ENCODE data around the gene GTPBP8.

The GTPBP8 gene

GRCh38 chr3:112972158-112972557, 18.6 kb upstream of the GTPBP8 start:
- H3K4me3 ChIP-seq (ENCODE audit: low read depth in 1 of 5, low read length in 5 of 5), result no peak overlapping the region
- no peaks in the 10 kb centered on the region for H3K36me3 ChIP-seq (ENCODE audit: control insufficient read depth in 5 of 5, insufficient read depth in 5 of 5, low read length in 5 of 5)
- H3K4me1 ChIP-seq (ENCODE audit: control insufficient read depth in 5 of 5, insufficient read depth in 5 of 5, low read length in 5 of 5), result peaks cover 0 to 13% (median 7%) of the 10 kb centered on the region in 5 donors
- H3K9ac ChIP-seq (ENCODE audit: low read length in 5 of 5), result no peak overlapping the region
- H3K27ac ChIP-seq (ENCODE audit: low read depth, low read length), result no peak overlapping the region
- no peaks in the 10 kb centered on the region for H3K9me3 ChIP-seq (ENCODE audit: control insufficient read depth in 5 of 5, low read length in 5 of 5)
- no peaks in the 10 kb centered on the region for H3K27me3 ChIP-seq (ENCODE audit: control insufficient read depth in 5 of 5, insufficient read depth in 4 of 5, low read length in 5 of 5)

GRCh38 chr3:112973325-112974177, 17.2 kb upstream of the GTPBP8 start:
- H3K27me3 ChIP-seq (ENCODE audit: control insufficient read depth in 5 of 5, insufficient read depth in 4 of 5, low read length in 5 of 5), result no peaks in the 10 kb centered on the region
- H3K27ac ChIP-seq (ENCODE audit: low read depth, low read length), result no peak overlapping the region
- H3K4me3 ChIP-seq (ENCODE audit: low read depth in 1 of 5, low read length in 5 of 5), result peak overlapping the region; percentile 47 to 67 (median 47)
- H3K36me3 ChIP-seq (ENCODE audit: control insufficient read depth in 5 of 5, insufficient read depth in 5 of 5, low read length in 5 of 5), result no peaks in the 10 kb centered on the region
- no peaks in the 10 kb centered on the region for H3K9me3 ChIP-seq (ENCODE audit: control insufficient read depth in 5 of 5, low read length in 5 of 5)
- H3K4me1 ChIP-seq (ENCODE audit: control insufficient read depth in 5 of 5, insufficient read depth in 5 of 5, low read length in 5 of 5), result peaks cover 0 to 7% (median 6%) of the 10 kb centered on the region in 5 donors
- H3K9ac ChIP-seq (ENCODE audit: low read length in 5 of 5), result peak overlapping the region in 2 of 5 donors; percentile 16 to 58

- H3K9ac ChIP-seq (ENCODE audit: low read length in 5 of 5), result peak overlapping the region in 1 of 5 donors; percentile 58
- H3K36me3 ChIP-seq (ENCODE audit: control insufficient read depth in 5 of 5, insufficient read depth in 5 of 5, low read length in 5 of 5), result no peaks in the 10 kb centered on the region
- no peak overlapping the region for H3K27ac ChIP-seq (ENCODE audit: low read depth, low read length)
- H3K27me3 ChIP-seq (ENCODE audit: control insufficient read depth in 5 of 5, insufficient read depth in 4 of 5, low read length in 5 of 5), result no peaks in the 10 kb centered on the region
- H3K9me3 ChIP-seq (ENCODE audit: control insufficient read depth in 5 of 5, low read length in 5 of 5), result no peaks in the 10 kb centered on the region
- peaks cover 0 to 10% (median 6%) of the 10 kb centered on the region in 5 donors for H3K4me1 ChIP-seq (ENCODE audit: control insufficient read depth in 5 of 5, insufficient read depth in 5 of 5, low read length in 5 of 5)
- H3K4me3 ChIP-seq (ENCODE audit: low read depth in 1 of 5, low read length in 5 of 5), result peak overlapping the region; percentile 47 to 67 (median 47)
Observed at GRCh38 chr3:112974178-112974517, 16.6 kb upstream of the GTPBP8 start.

- no peaks in the 10 kb centered on the region for H3K36me3 ChIP-seq (ENCODE audit: control insufficient read depth in 5 of 5, insufficient read depth in 5 of 5, low read length in 5 of 5)
- H3K27me3 ChIP-seq (ENCODE audit: control insufficient read depth in 5 of 5, insufficient read depth in 4 of 5, low read length in 5 of 5), result no peaks in the 10 kb centered on the region
- peak within 1 kb of the TSS in 3 of 5 donors; percentile 16 to 60 (median 58) for H3K9ac ChIP-seq (ENCODE audit: low read length in 5 of 5)
- H3K9me3 ChIP-seq (ENCODE audit: control insufficient read depth in 5 of 5, low read length in 5 of 5), result no peaks in the 10 kb centered on the region
- H3K27ac ChIP-seq (ENCODE audit: low read depth, low read length), result no peak within 1 kb of the TSS
- peak within 1 kb of the TSS; percentile 47 to 67 (median 47) for H3K4me3 ChIP-seq (ENCODE audit: low read depth in 1 of 5, low read length in 5 of 5)
- peaks cover 0 to 7% (median 6%) of the 10 kb centered on the region in 5 donors for H3K4me1 ChIP-seq (ENCODE audit: control insufficient read depth in 5 of 5, insufficient read depth in 5 of 5, low read length in 5 of 5)
Observed at GRCh38 chr3:112974894-112975293, 15.9 kb upstream of the GTPBP8 start, which contains the start of gene CD200R1. TSS of gene CD200R1 (minus strand) at chr3:112975103. CDS start at chr3:112974857, 246 bp downstream.

GRCh38 chr3:112976001-112976400, 14.8 kb upstream of the GTPBP8 start:
- Histone ChIP-seq H3K9ac (ENCODE audit: low read length in 5 of 5) (no peak overlapping the region), H3K27ac (ENCODE audit: low read depth, low read length) (no peak overlapping the region), H3K4me1 (ENCODE audit: control insufficient read depth in 5 of 5, insufficient read depth in 5 of 5, low read length in 5 of 5) (peaks cover 0 to 7% (median 6%) of the 10 kb centered on the region in 5 donors), H3K36me3 (ENCODE audit: control insufficient read depth in 5 of 5, insufficient read depth in 5 of 5, low read length in 5 of 5) (no peaks in the 10 kb centered on the region), H3K27me3 (ENCODE audit: control insufficient read depth in 5 of 5, insufficient read depth in 4 of 5, low read length in 5 of 5) (no peaks in the 10 kb centered on the region), H3K9me3 (ENCODE audit: control insufficient read depth in 5 of 5, low read length in 5 of 5) (no peaks in the 10 kb centered on the region), H3K4me3 (ENCODE audit: low read depth in 1 of 5, low read length in 5 of 5) (no peak overlapping the region)

GRCh38 chr3:112976953-112977352, 13.8 kb upstream of the GTPBP8 start:
- no peaks in the 10 kb centered on the region for H3K36me3 ChIP-seq (ENCODE audit: control insufficient read depth in 5 of 5, insufficient read depth in 5 of 5, low read length in 5 of 5)
- H3K27ac ChIP-seq (ENCODE audit: low read depth, low read length), result no peak overlapping the region
- peaks cover 0 to 7% (median 6%) of the 10 kb centered on the region in 5 donors for H3K4me1 ChIP-seq (ENCODE audit: control insufficient read depth in 5 of 5, insufficient read depth in 5 of 5, low read length in 5 of 5)
- H3K9ac ChIP-seq (ENCODE audit: low read length in 5 of 5), result no peak overlapping the region
- H3K9me3 ChIP-seq (ENCODE audit: control insufficient read depth in 5 of 5, low read length in 5 of 5), result no peaks in the 10 kb centered on the region
- no peak overlapping the region for H3K4me3 ChIP-seq (ENCODE audit: low read depth in 1 of 5, low read length in 5 of 5)
- H3K27me3 ChIP-seq (ENCODE audit: control insufficient read depth in 5 of 5, insufficient read depth in 4 of 5, low read length in 5 of 5), result no peaks in the 10 kb centered on the region

- Histone ChIP-seq H3K36me3 (ENCODE audit: control insufficient read depth in 5 of 5, insufficient read depth in 5 of 5, low read length in 5 of 5) (no peaks in the 10 kb centered on the region), H3K9me3 (ENCODE audit: control insufficient read depth in 5 of 5, low read length in 5 of 5) (no peaks in the 10 kb centered on the region), H3K27ac (ENCODE audit: low read depth, low read length) (no peak overlapping the region), H3K4me1 (ENCODE audit: control insufficient read depth in 5 of 5, insufficient read depth in 5 of 5, low read length in 5 of 5) (peaks cover 0 to 7% (median 6%) of the 10 kb centered on the region in 5 donors), H3K4me3 (ENCODE audit: low read depth in 1 of 5, low read length in 5 of 5) (no peak overlapping the region), H3K9ac (ENCODE audit: low read length in 5 of 5) (no peak overlapping the region), H3K27me3 (ENCODE audit: control insufficient read depth in 5 of 5, insufficient read depth in 4 of 5, low read length in 5 of 5) (no peaks in the 10 kb centered on the region)
Observed at GRCh38 chr3:112979244-112979832, 11.4 kb upstream of the GTPBP8 start.

- no peaks in the 10 kb centered on the region for H3K9me3 ChIP-seq (ENCODE audit: control insufficient read depth in 5 of 5, low read length in 5 of 5)
- no peak overlapping the region for H3K4me3 ChIP-seq (ENCODE audit: low read depth in 1 of 5, low read length in 5 of 5)
- H3K9ac ChIP-seq (ENCODE audit: low read length in 5 of 5), result no peak overlapping the region
- H3K36me3 ChIP-seq (ENCODE audit: control insufficient read depth in 5 of 5, insufficient read depth in 5 of 5, low read length in 5 of 5), result no peaks in the 10 kb centered on the region
- H3K4me1 ChIP-seq (ENCODE audit: control insufficient read depth in 5 of 5, insufficient read depth in 5 of 5, low read length in 5 of 5), result peaks cover 0 to 7% (median 6%) of the 10 kb centered on the region in 5 donors
- no peak overlapping the region for H3K27ac ChIP-seq (ENCODE audit: low read depth, low read length)
- no peaks in the 10 kb centered on the region for H3K27me3 ChIP-seq (ENCODE audit: control insufficient read depth in 5 of 5, insufficient read depth in 4 of 5, low read length in 5 of 5)
Observed at GRCh38 chr3:112980080-112980479, 10.7 kb upstream of the GTPBP8 start.

- H3K36me3 ChIP-seq (ENCODE audit: control insufficient read depth in 5 of 5, insufficient read depth in 5 of 5, low read length in 5 of 5), result no peaks in the 10 kb centered on the region
- no peak overlapping the region for H3K27ac ChIP-seq (ENCODE audit: low read depth, low read length)
- no peaks in the 10 kb centered on the region for H3K27me3 ChIP-seq (ENCODE audit: control insufficient read depth in 5 of 5, insufficient read depth in 4 of 5, low read length in 5 of 5)
- H3K4me1 ChIP-seq (ENCODE audit: control insufficient read depth in 5 of 5, insufficient read depth in 5 of 5, low read length in 5 of 5), result peaks cover 0 to 3% (median 0%) of the 10 kb centered on the region in 5 donors
- H3K4me3 ChIP-seq (ENCODE audit: low read depth in 1 of 5, low read length in 5 of 5), result no peak overlapping the region
- H3K9ac ChIP-seq (ENCODE audit: low read length in 5 of 5), result no peak overlapping the region
- no peaks in the 10 kb centered on the region for H3K9me3 ChIP-seq (ENCODE audit: control insufficient read depth in 5 of 5, low read length in 5 of 5)
Observed at GRCh38 chr3:112982710-112983109, 8.1 kb upstream of the GTPBP8 start.

- H3K4me3 ChIP-seq (ENCODE audit: low read depth in 1 of 5, low read length in 5 of 5), result no peak overlapping the region
- no peaks in the 10 kb centered on the region for H3K4me1 ChIP-seq (ENCODE audit: control insufficient read depth in 5 of 5, insufficient read depth in 5 of 5, low read length in 5 of 5)
- H3K9me3 ChIP-seq (ENCODE audit: control insufficient read depth in 5 of 5, low read length in 5 of 5), result no peaks in the 10 kb centered on the region
- H3K27me3 ChIP-seq (ENCODE audit: control insufficient read depth in 5 of 5, insufficient read depth in 4 of 5, low read length in 5 of 5), result no peaks in the 10 kb centered on the region
- H3K36me3 ChIP-seq (ENCODE audit: control insufficient read depth in 5 of 5, insufficient read depth in 5 of 5, low read length in 5 of 5), result no peaks in the 10 kb centered on the region
- H3K27ac ChIP-seq (ENCODE audit: low read depth, low read length), result no peak overlapping the region
- no peak overlapping the region for H3K9ac ChIP-seq (ENCODE audit: low read length in 5 of 5)
Observed at GRCh38 chr3:112984485-112984884, 6.3 kb upstream of the GTPBP8 start.

Data from subcutaneous abdominal adipose tissue (tissue), 5 donors.